Neuronal stem cell (in vitro differentiated cells): ENCODE data around the gene SAMD10.
"Not testable (repeated sequence)": the region's sequence is repeated elsewhere in the genome, so short reads cannot be mapped to it uniquely, and the experiment has no call there.

Experiments
- DNase-seq: peaks from one replicate; pipeline ENCODE4 v3.0.0-alpha.2; 2013; ENCODE audit warnings: low spot score
- H2AFZ ChIP-seq: one replicate; pipeline ENCODE4 v1.6.1; 2013; ENCODE audit warnings: mild to moderate bottlenecking, low read length, inconsistent platforms
- H2AK5ac ChIP-seq: 2 replicates; pipeline ENCODE4 v1.6.1; 2013; ENCODE audit warnings: low read depth, mild to moderate bottlenecking, inconsistent platforms, low read length, moderate library complexity, mixed read lengths
- H2BK120ac ChIP-seq: 2 replicates; pipeline ENCODE4 v1.6.1; 2013; ENCODE audit warnings: low read depth, mild to moderate bottlenecking, inconsistent platforms, low read length, moderate library complexity, mixed read lengths
- H2BK12ac ChIP-seq: one replicate; pipeline ENCODE4 v1.6.1; 2013; ENCODE audit warnings: low read length, inconsistent platforms
- H2BK15ac ChIP-seq: 2 replicates; pipeline ENCODE4 v1.6.1; 2013; ENCODE audit warnings: mild to moderate bottlenecking, low read length, inconsistent platforms, mixed read lengths
- H2BK5ac ChIP-seq: one replicate; pipeline ENCODE4 v1.6.1; 2013; ENCODE audit warnings: inconsistent platforms, mild to moderate bottlenecking, low read length, moderate library complexity
- H3K14ac ChIP-seq: one replicate; pipeline ENCODE4 v1.6.1; 2013; ENCODE audit warnings: low read length, inconsistent platforms
- H3K18ac ChIP-seq: 2 replicates; pipeline ENCODE4 v1.6.1; 2013; ENCODE audit warnings: low read length, inconsistent platforms
- H3K23ac ChIP-seq: 2 replicates; pipeline ENCODE4 v1.6.1; 2013; ENCODE audit warnings: low read depth, mild to moderate bottlenecking, mixed read lengths, low read length, inconsistent platforms; ENCODE audit not compliant: poor library complexity
- H3K27ac ChIP-seq: replicated peaks from 3 replicates; pipeline ENCODE4 v1.5.1; 2013; ENCODE audit warnings: low read length, inconsistent platforms
- H3K27me3 ChIP-seq, 3 experiments: 2 replicates each; pipeline ENCODE4 v1.6.1; 2013; ENCODE audit warnings: low read length in 3 of 3, mild to moderate bottlenecking in 2 of 3, inconsistent platforms in 1 of 3, low read depth in 1 of 3, mixed read lengths in 1 of 3, moderate library complexity in 1 of 3; ENCODE audit not compliant: control insufficient read depth in 3 of 3, insufficient read depth in 3 of 3
- H3K36me3 ChIP-seq, 2 donors: replicated peaks in 1 of 2; 2 replicates each; pipeline ENCODE4 v1.6.1; 2013; ENCODE audit warnings: low read length in 2 of 2; ENCODE audit not compliant: control insufficient read depth in 2 of 2, insufficient read depth in 2 of 2
- H3K4ac ChIP-seq: 2 replicates; pipeline ENCODE4 v1.6.1; 2013; ENCODE audit warnings: inconsistent platforms, mild to moderate bottlenecking, low read length, moderate library complexity
- H3K4me1 ChIP-seq, 2 donors: 1 replicate in 1 of 2; 2 replicates in 1 of 2; pipeline ENCODE4 v1.6.1; 2013; ENCODE audit warnings: low read length in 2 of 2, low read depth in 1 of 2; ENCODE audit not compliant: control insufficient read depth in 2 of 2, insufficient read depth in 1 of 2
- H3K4me2 ChIP-seq: one replicate; pipeline ENCODE4 v1.6.1; 2013; ENCODE audit warnings: mild to moderate bottlenecking, low read length, inconsistent platforms; ENCODE audit not compliant: insufficient read depth, poor library complexity, severe bottlenecking
- H3K4me3 ChIP-seq, 2 donors: 2 replicates each; pipeline ENCODE4 v1.5.1; 2013; ENCODE audit warnings: low read length in 2 of 2, mild to moderate bottlenecking in 2 of 2, inconsistent platforms in 1 of 2, moderate library complexity in 1 of 2
- H3K79me1 ChIP-seq: one replicate; pipeline ENCODE4 v1.6.1; 2013; ENCODE audit warnings: low read depth, mild to moderate bottlenecking, inconsistent platforms, low read length, moderate library complexity
- H3K9ac ChIP-seq: one replicate; pipeline ENCODE4 v1.6.1; 2013; ENCODE audit warnings: mild to moderate bottlenecking, low read depth, low read length, inconsistent platforms; ENCODE audit not compliant: poor library complexity
- H3K9me3 ChIP-seq, 2 donors: replicated peaks in 1 of 2; 2 replicates each; pipeline versions ENCODE3 to v1.6.1; 2013; ENCODE audit warnings: low read length in 2 of 2, mild to moderate bottlenecking in 2 of 2, inconsistent platforms in 1 of 2, low read depth in 1 of 2, mixed read lengths in 1 of 2, moderate library complexity in 1 of 2; ENCODE audit not compliant: control insufficient read depth in 2 of 2, insufficient read depth in 1 of 2
- H4K8ac ChIP-seq: one replicate; pipeline ENCODE4 v1.6.1; 2013; ENCODE audit warnings: low read depth, mild to moderate bottlenecking, inconsistent platforms, low read length, moderate library complexity
- H4K91ac ChIP-seq: one replicate; pipeline ENCODE4 v1.6.1; 2013; ENCODE audit warnings: low read length, low read depth, mild to moderate bottlenecking, inconsistent platforms; ENCODE audit not compliant: poor library complexity
- WGBS, 2 donors: extraction: QIAGEN DNeasy Blood & Tissue Kit; methylation state at CpG; one replicate each; pipeline ENCODE4 v1.1.7; 2013; ENCODE audit warnings: missing lambda C conversion rate in 2 of 2, mixed read lengths in 1 of 2; ENCODE audit not compliant: insufficient read length in 2 of 2, insufficient replicate concordance in 1 of 2; ENCODE audit errors: extremely low coverage in 2 of 2; 5-methylcytosine and 5-hydroxymethylcytosine counted together

SAMD10 gene

DNA sequence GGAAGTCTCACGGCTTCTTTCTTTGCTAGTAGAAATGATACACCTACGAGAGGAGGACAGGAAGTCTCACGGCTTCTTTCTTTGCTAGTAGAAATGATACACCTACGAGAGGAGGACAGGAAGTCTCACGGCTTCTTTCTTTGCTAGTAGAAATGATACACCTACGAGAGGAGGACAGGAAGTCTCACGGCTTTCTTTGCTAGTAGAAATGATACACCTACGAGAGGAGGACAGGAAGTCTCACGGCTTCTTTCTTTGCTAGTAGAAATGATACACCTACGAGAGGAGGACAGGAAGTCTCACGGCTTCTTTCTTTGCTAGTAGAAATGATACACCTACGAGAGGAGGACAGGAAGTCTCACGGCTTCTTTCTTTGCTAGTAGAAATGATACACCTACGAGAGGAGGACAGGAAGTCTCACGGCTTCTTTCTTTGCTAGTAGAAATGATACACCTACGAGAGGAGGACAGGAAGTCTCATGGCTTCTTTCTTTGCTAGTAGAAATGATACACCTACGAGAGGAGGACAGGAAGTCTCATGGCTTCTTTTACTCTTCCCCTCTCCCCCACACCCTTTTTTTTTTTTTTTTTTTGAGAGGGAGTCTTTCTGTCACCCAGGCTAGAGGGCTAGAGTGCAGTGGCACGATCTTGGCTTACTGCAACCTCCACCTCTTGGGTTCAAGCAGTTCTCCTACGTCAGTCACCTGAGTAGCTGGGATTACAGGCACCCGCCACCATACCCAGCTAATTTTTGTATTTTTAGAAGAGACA, 33.1 kb upstream of the SAMD10 start:
- not testable (repeated sequence) for H3K4me2 ChIP-seq, H3K18ac ChIP-seq, H2BK120ac ChIP-seq, H3K27ac ChIP-seq, H3K27me3 ChIP-seq, H2AFZ ChIP-seq, H3K4me3 ChIP-seq, H2AK5ac ChIP-seq, H2BK5ac ChIP-seq, H3K79me1 ChIP-seq, H3K4ac ChIP-seq, H4K91ac ChIP-seq, H2BK15ac ChIP-seq, H3K9ac ChIP-seq, H3K23ac ChIP-seq, H2BK12ac ChIP-seq, H3K4me1 ChIP-seq, H4K8ac ChIP-seq, DNase-seq, H3K14ac ChIP-seq
- H3K9me3 ChIP-seq, result peaks cover 2 to 11% of the 10 kb centered on the region in 2 donors
- WGBS, 2 donors, result no CpG with 5 or more reads among the region's 20 CpGs
- peaks cover 42 to 82% of the 10 kb centered on the region in 2 donors for H3K36me3 ChIP-seq

DNA sequence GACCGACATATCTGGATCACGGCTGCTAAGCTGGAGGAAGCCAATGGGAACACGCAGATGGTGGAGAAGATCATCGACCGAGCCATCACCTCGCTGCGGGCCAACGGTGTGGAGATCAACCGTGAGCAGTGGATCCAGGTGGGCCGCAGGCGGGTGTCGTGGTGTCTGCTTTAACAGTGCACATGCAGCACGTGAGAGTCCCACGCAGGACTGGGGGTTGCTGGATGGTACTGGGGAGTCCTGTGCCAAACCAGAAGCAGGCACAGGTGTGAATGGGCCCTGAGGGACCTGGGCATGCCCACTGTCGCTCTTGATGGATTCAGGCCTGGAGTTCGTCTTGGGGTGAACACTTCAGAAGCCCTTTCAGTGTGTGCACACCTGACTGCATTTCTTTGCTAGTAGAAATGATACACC, 31.9 kb upstream of the SAMD10 start:
- H3K4me1 ChIP-seq, result no peaks in the 10 kb centered on the region
- H2BK12ac ChIP-seq, result no peak overlapping the region
- WGBS, 2 donors, result no CpG with 5 or more reads among the region's 16 CpGs
- H3K14ac ChIP-seq, result no peak overlapping the region
- no peak for DNase-seq
- no peak overlapping the region for H3K18ac ChIP-seq
- no peak overlapping the region for H3K9ac ChIP-seq
- no peak overlapping the region for H4K8ac ChIP-seq
- H2BK15ac ChIP-seq, result no peak overlapping the region
- no peak overlapping the region for H2AK5ac ChIP-seq
- no peak overlapping the region for H3K4me2 ChIP-seq
- H4K91ac ChIP-seq, result no peak overlapping the region
- H3K4ac ChIP-seq, result no peak overlapping the region
- no peak overlapping the region for H2AFZ ChIP-seq
- no peaks in the 10 kb centered on the region for H3K27me3 ChIP-seq
- H3K36me3 ChIP-seq, result peaks cover 44 to 85% of the 10 kb centered on the region in 2 donors
- peaks cover 4 to 11% of the 10 kb centered on the region in 2 donors for H3K9me3 ChIP-seq
- peaks cover 6% of the 10 kb centered on the region for H3K79me1 ChIP-seq
- H3K23ac ChIP-seq, result no peak overlapping the region
- H3K27ac ChIP-seq, result no peak overlapping the region
- H2BK5ac ChIP-seq, result no peak overlapping the region
- H3K4me3 ChIP-seq, result no peak overlapping the region
- H2BK120ac ChIP-seq, result no peak overlapping the region

DNA sequence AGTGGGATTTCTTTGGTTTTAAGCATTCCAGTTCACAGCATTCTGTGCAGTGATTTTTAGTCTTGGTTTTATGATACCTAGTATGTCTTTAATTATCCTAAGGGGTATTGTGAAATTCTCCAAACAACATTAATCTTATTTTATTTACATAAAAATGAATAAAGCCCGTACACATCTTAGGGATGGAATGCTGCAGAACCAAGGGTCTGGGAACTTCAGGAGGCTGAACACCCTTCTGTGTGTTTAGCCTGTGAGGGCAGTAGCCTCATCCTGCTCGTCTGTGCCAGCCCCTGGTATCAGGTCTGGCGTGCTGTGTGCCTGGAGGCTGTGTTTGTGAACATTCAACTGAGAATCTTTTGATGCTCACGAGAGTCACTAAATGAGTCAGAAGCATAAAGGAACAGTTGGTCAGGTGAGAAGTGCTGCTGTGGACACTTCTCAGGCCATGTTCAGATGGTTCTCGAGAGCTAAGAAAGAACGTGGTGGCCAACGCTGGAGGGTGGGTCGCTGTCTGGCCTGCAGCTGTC, 31.3 kb upstream of the SAMD10 start:
- no peak for DNase-seq
- Histone ChIP-seq H3K18ac (no peak overlapping the region), H3K4ac (no peak overlapping the region), H4K8ac (no peak overlapping the region), H3K4me3 (no peak overlapping the region), H3K23ac (no peak overlapping the region), H2AFZ (no peak overlapping the region), H2BK12ac (no peak overlapping the region), H2BK15ac (no peak overlapping the region), H3K27ac (no peak overlapping the region), H4K91ac (no peak overlapping the region), H3K27me3 (no peaks in the 10 kb centered on the region), H2AK5ac (no peak overlapping the region), H3K14ac (no peak overlapping the region), H3K79me1 (peaks cover 6% of the 10 kb centered on the region), H3K36me3 (peaks cover 46 to 85% of the 10 kb centered on the region in 2 donors), H2BK5ac (no peak overlapping the region), H3K4me2 (no peak overlapping the region), H3K9me3 (peaks cover 4 to 11% of the 10 kb centered on the region in 2 donors), H2BK120ac (no peak overlapping the region), H3K9ac (no peak overlapping the region), H3K4me1 (no peaks in the 10 kb centered on the region)
- WGBS, 2 donors, result no CpG with 5 or more reads among the region's 8 CpGs

DNA sequence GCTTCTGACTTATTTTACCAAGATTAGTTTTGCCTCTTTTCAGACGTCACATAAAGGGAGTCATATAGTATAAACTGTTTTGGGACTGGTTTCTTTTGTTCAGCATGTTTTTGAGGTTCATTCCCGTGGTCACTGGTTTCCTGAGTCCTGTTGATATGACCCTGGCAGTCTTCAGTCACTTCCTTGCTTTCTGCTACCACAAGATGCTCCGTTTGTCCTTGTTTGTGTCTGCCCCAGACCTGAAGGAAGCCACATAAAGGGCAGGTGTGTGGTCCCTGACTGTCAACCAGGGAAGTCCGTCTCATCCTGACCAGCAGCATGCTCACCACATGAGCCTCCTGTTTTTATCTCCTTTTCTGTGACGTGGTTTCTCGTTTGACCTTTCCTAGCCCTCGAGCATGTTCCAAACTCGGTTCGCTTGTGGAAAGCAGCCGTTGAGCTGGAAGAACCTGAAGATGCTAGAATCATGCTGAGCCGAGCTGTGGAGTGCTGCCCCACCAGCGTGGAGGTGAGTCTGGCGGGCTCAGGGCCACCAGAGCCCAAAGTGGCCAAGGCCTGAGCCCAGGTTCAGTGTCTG, 30.5 kb upstream of the SAMD10 start:
- Histone ChIP-seq H2BK120ac (no peak overlapping the region), H2BK12ac (no peak overlapping the region), H2AK5ac (no peak overlapping the region), H3K9ac (no peak overlapping the region), H2AFZ (no peak overlapping the region), H3K27me3 (no peaks in the 10 kb centered on the region), H3K4me1 (no peaks in the 10 kb centered on the region), H3K4me2 (no peak overlapping the region), H3K4me3 (no peak overlapping the region), H3K9me3 (peaks cover 4 to 11% of the 10 kb centered on the region in 2 donors), H4K91ac (no peak overlapping the region), H3K79me1 (peaks cover 2% of the 10 kb centered on the region), H2BK15ac (no peak overlapping the region), H4K8ac (no peak overlapping the region), H3K36me3 (peaks cover 44 to 85% of the 10 kb centered on the region in 2 donors), H3K18ac (no peak overlapping the region), H2BK5ac (no peak overlapping the region), H3K14ac (no peak overlapping the region), H3K27ac (no peak overlapping the region), H3K23ac (peak overlapping the region; percentile 17), H3K4ac (no peak overlapping the region)
- no CpG with 5 or more reads among the region's 13 CpGs for WGBS, 2 donors
- DNase-seq, result no peak
